EH (cell line): ENCODE data around the gene CD248.
A peak's percentile ranks its signal among the peaks of the same experiment; 100 is the strongest.

Experiments
- DNase-seq: peaks from one replicate; pipeline ENCODE4 v3.0.0-alpha.2; 2015; ENCODE audit warnings: low read depth

CD248 gene

DNA sequence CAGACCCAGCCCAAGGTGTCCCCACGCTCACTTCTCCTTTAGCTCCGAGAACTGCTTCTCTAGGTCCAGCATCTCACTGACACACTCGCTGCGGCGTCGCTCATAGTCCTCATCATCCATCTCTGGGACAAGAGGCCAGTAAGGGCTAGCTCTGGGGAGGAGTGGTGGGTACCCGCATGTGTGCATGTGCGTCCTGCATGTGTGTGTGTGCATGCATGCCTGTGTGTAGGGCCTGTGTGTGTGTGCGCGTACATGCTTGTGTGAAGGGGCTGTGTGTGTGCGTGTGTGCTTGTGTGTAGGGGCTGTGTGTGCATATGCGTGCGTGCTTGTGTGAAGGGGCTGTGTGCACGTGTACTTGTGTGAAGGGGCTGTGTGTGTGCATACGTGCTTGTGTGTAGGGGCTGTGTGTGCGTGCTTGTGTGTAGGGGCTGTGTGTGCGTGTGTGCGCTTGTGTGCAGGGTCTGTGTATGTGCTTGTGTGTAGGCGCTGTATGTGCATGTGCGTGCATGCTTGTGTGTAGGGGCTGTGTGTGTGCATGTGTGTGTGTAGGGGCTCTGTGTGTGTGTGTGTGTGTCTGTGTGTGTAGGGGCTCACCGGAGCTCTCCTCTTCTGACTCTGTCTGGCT, 24.8 kb upstream of the CD248 start:
- DNase-seq = no peak

DNA sequence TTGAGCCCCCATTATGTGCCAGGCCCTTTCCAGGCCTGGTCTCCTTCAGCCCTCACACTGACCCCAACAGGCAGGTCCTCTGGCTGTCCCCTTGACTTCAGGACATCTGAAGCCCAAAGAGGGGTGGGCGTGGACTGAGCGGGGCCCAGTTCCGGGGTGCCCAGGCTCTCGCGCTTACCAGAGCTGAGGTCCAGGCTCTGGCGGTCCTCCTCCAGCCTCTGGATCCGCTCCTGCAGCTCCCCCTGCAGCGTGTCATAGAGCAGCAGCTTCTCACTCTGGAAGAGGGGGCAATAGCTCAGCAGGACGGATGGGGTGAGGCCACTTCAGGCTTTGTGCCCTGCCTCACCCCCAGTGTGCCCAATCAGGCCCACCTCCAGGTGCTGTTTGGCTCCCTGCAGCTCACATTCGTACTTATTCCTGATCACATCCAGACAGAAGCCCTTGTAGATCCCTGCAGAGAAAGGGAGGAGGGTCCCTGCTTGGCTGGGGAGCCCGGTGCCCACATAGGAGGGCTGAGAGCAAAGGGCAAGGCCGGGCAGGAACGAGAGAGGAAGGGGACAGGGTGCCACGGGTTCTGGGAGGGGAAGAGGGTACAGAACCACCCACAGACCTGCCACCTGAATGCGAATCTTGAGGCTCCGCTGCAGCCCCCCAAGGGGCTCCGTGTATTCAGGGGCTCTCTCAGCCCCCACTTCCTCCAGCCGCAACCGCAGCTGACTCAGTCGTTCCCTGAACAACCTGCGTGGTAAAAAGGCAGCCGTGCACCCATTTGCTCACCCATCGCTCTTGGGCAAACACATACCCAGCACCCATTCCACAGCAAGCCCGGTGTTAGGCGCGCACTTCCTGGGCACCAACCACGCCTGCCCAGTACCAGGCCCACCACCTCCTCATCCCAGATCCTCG, 24.0 kb upstream of the CD248 start:
- no peak for DNase-seq

DNA sequence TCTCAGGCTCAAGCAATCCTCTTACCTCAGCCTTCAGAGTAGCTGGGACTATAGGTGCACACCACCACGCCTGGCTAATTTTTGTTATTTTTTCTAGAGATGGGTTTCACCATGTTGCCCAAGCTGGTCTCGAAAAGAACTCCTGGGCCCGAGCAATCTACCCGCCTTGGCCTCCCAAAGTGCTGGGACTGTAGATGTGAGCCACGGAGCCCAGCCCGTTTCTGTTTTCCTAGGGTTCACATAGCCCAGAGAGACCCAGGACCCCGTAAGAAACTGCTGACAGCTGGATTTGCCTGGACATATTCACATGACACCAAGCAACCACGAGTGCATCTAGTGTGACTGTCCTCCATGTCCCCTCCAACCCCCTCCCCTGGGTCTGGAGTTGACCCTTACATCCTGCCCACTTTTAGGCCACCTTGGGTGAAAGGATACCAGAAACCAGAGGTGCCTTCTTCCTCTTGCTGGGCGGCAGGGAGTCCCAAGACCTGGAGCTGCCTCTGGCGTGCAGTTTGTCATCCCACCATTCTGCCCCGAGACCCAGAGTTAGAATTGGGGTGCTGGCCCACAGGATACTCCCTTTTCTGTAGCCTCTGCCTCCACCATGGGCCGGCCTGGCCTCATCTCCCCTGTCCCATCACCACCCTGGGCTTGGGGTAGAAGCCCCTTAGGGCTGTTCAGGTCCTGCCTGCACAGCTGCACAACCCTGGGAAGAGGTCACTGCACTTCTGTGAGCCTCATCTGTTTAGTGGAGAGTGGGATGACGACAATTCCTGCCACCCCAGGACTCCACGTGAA, 23.0 kb upstream of the CD248 start:
- no peak for DNase-seq

DNA sequence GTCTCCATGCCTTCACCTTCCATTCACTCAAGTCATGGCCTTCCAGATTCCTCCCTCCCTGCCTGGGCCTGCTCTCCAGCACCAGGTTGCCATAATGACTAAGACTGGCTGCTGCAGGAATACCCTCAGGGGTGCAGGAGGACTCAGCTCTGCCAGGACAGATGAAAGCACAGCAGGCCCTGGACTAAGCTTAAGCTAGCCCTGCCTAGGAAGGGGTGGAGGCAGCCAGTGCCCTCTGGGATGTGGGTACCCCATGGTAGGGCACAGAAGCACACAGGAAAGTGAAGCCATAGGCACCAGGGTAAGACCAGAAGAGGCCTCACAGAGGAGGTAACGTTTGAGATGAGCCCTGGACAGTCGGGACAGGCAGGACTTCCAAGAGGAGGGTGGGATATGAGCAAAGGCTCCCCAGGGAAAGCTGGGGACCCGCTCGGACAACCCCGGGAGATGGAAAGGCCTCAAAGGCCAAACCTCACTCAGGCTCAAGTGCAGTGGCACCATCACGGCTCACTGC, 22.4 kb upstream of the CD248 start:
- DNase-seq = peak; percentile 46

DNA sequence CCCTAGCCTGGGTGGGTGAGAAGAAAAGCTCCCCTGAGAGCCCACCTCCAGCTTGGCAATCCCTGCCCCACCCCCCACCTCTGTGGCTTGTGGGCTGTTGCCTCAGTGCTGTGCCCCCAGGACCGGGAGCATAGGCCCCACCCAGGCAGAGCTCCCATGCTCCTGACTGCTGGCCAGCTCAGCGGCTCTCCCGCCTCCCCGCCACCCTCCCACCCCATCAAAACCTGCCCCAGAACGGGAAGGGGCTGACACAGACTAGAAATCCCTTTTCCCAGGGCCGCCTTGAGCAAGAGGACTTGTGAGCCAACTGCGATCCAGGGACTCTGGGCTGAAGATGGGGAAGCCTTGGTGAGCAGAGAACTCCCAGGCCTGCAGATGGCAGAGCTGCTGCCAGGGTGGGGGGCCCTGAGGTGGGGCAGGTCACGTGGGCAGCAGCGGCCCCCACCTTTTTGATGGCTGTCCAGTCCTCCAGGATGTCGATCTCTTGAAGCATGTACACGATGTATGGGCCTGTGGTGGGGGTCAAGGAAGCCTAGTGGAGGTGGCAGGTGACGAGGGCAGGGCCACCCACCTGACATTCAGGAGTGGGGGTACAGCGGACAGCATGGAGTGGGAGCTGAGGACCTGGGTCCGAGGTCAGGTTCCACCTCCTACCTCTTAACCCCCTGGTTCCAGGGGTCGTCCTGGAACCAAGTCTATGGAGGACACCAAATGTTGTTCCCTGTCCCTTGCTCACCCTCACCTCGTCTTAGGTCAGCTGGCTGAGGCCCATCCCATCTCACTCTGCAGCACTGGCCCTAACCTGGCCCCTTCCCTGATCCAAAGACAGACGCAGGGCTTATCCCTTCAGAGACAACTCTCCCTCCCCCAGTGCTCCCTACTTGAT, 21.7 kb upstream of the CD248 start:
- DNase-seq = no peak

DNA sequence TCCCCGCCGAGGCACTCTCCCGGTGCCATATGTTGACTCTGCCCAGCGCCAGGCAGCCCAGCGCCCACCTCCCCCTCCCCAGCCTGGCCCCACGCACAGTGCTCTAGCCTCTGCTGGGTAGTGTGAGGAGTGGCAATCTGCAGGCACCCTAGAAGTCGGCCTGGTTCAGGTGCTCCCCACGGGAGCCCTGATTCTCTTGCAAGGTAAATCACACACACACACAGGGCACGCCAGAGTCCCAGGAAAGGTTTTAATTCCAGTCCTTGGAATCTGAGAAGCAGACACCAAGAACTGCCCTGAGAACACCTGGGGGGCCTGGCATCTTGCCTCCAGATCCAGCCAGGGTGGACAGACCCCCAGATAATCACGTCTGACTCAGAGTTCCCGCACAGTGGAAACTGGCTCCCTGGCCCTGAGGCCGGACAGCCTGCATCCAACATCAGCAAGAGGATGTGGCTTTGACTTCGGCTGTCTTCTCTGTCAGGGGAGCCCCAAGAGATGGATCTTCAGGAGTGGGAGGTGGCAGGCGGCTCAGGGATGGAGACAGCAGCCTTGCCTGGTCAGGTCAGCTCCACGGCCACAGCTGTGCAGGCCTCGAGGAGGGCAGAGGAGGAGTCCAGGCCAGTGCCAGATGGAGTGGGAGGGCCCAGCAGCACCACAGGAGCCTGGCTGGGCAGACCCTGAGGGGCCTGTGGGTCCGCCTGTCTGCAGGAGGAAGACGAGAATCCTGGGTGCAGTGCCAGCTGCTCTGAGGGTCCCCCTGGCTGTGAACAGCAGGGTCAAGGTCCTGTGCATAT, 20.5 kb upstream of the CD248 start:
- DNase-seq = peak; percentile 41

DNA sequence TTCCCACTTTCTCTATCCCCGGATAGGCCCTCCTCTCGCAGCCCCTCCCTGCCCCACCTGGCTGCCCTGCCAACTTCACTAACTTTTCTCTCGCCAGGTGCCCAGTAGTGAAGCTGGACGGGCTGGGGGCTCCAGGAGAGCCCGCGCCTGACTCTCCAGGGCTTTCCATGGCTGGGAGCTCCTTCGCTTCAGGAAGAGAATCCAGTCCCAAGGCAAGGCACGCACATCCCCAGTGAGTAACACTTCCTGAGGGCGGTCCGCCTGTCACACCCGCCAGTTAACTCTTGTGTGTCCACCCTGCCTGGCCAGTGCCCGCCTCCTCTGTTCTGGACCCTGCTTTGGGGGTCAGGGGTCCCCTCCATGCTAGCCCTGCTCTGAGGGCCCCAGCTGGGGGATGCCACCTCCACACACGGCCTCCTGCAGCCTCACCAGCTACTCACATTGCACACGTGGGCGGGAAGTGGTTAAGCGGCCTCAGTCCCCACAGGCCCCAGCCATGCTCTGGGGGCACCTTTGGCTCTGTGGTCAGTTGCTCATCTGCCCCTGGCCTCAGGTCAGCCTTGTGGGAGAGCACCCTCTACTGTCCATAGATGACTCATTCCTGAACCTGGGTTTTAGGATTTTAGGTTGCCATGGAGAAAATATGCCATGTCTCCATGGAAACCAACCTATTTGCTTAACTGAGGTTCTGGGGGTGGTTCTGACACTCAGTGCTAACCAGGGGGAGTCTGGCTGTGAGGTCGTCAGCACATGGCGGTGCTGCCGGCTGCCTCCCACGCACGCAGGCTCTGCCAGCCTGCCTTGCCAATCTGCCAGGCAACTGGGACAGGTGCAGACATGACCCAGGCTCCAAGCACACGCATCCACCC, 19.6 kb upstream of the CD248 start, which contains the start of gene RIN1:
Gene RIN1, minus strand, starts transcription at position 201 of the 869 bp plus-strand sequence. Its CDS starts 32 bp downstream, at position 169.
- DNase-seq = peak; percentile 98

DNA sequence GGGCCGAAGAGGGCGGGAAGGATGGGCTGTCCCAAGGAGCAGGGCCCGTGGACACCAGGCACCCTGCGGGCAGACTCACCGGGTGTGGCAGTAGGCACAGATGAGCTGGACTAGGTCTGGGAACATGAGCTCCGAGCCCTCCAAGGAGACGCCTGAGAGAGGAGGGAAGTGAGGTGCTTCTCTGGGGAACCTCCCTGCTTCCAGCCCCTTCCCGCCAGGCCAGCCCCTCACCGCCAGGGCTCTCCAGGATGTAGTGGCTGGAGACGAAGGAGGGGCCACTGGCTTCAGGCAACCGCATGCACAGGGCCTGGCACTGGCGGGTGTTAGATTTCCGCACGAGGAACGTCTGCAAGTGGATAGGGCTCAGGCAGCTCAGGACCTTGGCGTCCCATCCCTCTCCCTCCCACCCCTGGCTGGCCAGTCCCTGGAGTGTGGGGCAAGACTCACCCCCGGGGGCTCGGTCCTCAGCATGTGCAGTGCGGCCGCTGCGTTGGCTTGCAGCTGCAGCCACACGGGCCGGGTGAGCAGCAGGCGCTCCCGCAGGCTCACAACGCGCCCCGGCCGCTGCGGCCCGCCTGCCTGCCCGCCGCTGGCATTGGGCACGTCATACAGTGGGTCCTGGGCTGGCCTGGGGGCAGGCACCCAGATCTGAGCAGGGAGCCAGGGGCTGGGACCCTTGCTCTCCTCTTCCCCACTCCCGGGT, 18.8 kb upstream of the CD248 start:
- peak; percentile 81 for DNase-seq

DNA sequence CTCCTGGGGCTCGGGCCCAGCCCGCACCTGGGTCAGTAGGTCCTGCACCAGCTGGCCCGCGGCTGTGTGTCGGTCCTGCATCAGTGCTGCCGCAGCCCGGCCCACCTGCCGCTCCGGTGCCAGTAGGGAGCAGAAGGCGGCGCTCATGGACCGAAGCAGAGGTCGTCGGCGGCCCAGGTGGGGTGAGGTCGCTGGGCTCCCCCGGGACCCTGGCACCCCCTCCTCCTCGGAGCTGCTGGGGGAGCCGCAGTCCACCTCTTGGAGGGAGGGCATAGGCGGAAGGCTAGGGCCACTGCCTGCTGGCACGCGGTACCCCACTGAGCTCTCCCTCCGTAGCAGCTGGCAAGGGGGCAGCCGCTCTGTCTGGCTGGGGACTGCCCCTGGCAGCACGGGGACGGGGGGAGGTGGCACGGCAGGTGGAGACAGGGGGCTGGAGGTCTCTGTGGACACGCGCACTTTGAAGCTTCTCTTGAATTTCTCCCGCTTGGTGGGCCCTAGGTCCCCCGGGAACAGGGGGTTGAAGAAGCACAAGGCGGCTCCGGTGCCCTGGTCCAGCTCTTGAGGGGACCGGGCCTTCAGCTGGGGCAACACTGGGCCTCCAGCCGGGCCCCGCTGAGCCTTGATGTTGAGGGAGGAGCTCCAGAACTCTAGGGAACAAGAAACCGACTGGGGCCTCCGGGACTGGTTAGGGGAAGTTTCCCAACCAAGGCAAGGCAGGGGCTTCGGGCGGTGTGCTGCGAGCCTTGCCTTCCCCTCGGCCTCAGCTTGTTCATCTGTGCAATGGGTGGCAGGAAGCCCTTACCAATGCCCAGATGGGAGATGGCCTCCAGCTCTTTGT, 18.0 kb upstream of the CD248 start:
- no peak for DNase-seq

DNA sequence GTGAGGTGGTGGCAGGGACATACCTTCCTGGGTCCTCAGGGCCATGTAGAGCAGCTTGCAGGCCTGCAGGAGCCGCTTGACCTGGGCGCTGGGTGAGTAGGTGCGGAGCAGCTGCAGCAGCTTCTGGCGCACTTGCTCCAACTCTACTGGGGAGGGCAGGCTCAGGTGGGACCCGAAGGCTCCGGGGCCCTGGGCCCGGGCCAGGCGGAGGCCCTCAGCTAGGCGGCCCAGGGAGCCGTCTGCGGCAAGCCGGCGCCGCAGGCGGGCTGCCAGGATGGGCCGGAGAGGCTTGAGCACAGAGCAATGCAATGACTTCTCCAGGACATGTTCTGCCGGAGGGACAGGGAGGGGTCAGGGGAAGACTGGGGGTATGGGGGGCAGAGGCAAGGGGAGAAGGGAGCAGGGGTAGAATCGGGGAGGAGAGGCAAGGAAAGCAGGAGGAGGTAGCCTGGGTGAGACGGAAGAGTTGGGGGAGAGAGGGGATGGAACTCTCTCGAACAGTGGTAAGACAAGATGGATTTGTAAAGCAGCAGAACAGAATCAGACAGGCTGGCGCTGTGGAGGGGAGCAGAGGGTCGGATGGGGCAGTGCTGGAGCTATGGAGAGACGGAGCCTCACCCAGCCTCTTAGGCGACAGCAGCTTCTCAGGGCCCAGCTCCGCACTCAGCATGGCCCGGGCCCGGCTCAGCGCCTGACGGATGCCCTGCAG, 17.2 kb upstream of the CD248 start:
- DNase-seq = no peak

DNA sequence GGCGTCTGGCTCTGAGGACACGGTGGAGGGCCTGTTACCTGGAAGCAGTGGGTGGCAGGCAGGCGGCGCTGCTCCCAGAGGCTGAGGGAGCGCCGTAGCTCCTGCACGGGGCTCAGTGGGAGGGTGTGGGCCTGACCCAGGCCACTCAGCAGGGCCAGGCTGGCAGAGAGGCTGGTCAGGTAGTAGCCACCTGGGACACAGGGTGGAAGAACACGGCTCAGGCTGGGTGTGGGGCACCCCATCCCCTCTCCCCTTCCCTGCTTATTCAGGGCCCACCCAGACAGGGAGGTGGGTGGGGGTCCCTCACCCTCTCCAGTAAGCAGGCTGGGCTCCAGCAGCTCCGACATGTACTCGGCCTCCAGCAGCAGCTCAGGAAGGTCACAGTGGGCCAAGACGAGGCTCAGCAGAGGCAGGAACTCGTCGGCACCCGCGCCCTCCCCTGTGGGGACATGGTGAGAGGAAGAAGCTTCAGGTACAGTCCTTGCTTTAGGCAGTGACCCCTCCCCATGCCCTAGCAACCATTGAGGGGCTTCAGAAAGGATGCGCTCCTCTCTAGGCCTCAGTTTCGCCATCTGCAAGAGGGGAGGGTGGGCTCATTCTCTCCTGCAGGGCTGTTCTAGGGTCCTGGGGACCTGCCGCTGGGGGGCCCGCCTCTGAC, 16.5 kb upstream of the CD248 start:
- DNase-seq = no peak

DNA sequence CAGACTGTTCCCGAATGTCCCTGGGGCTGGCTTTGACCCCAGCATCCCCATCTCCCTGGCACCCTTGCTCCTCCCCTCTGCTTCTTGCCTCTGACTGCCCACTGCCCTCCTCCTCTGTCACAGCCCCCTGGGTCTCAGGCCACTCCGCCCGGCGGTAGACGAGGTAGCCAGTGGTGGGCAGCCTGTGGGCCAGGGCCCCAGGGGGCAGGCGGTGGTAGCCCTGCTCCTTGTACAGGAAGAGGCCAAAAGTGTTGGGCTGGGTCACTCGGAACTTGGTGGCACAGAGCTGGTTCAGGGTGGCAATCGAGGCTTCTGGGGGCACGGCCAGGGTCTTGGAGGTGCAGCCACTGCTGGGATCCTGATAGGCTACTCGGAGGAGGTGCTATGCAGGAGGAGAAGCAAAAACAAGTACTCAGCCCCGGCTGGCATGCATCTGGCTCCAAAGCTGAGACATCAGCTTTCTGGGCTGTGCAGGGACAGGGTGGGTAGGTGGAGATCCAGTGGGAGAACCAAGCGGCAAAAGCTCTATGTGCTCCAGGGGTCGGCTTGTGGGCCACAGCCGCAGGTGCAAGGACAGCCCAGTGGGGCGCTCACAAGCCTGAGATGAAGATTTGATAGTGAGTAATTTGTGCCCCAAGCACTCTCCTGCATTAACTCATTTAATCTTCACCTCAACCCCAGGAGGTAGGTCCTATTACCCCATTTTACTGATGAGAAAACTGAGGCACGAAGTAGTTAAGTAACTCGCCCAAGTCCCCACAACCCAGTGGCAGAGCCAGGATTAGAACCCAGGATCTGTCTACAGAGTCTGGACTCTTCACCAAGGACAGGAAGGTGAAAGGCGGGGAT, 15.8 kb upstream of the CD248 start:
- DNase-seq = no peak

DNA sequence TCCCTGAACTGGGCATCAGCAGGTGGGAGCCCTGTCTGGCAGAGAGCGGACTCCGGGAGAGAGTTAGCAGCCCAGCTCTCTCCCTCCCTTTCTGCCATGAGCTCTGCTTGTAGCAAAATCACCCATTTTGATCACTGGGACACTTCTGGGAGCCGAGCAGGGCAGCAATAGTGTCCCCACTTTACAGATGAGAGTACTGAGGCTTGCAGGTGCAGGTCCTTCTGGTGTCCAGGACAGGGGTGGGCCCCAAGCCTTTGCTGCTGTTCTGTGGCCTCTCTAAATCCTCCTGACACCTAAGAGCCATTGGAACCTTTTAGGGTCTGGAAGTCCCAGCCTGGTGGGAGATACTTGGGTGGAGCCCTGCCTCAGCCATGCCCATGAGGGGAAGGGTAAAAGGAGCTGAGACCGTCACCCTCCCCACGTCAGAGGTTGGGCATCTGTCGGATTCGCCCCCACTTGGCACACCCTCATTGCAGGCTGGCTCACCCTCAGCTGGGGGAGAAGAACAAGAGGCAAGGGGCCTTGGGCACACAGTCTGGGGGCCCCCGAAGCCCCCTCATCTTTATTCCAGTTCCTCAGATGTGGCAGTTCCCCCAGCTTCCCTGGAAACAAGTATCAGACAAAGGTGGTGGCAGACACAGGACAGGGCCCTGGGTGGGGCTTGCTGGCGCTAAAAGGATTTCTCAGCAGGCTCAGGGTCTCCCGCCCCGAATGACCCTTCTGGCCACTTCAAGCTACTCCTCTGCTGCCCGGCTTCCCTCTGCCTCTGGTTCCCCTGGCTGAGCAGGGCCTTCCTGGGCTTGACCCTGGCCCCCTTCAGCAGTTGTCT, 14.9 kb upstream of the CD248 start:
- DNase-seq = no peak

DNA sequence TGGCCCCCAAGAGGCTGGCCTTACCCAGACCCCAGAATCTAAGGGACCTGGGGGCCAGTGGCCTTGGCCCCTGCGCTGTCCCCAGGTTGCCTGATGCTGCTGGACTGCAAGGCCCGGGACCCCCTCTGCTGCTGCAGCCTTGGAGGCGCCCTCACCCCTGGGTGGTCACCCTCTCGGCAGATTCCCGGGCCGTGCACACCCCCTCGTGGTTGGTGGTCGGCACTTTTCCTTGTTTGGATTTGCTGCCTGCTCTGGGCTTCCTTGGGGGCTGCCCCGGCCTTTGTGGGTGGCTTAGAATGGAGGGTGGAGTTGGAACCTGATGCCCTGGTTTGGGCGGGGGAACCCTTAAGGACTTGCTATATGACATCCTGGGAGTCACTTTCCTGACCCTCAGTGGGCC, 14.1 kb upstream of the CD248 start:
- DNase-seq = no peak

DNA sequence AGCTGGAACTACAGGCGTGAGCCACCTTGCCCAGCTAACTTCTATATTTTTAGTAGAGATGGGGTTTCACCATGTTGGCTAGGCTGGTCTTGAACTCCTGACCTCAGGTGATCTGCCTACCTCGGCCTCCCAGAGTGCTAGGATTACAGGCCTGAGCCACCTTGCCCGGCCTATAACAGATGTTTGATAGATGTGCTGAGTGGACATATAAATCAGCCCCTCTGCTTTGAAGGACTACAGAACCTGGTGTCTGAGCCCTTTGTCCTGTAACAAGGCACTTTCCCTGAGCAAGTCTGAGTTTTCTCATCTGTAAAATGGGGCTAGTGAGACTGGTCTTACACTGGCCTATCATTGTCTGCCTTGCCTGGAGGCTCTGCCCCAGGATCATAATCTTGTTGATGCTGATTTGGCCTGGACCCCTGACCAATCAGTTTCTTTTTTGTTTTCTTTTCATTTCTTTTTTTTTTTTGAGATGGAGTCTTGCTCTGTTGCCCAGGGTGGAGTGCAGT, 12.4 kb upstream of the CD248 start:
- DNase-seq = no peak
